NOMO-1 treated with DMSO at 0.1 percent for 48 hours (cell line): ENCODE results near the gene PIK3CD.

Experiments
- DNase-seq: peaks from one replicate; lab custom pipeline; 2025; ENCODE audit not compliant: unreplicated experiment; lab: John Stamatoyannopoulos, UW

Gene PIK3CD

DNA sequence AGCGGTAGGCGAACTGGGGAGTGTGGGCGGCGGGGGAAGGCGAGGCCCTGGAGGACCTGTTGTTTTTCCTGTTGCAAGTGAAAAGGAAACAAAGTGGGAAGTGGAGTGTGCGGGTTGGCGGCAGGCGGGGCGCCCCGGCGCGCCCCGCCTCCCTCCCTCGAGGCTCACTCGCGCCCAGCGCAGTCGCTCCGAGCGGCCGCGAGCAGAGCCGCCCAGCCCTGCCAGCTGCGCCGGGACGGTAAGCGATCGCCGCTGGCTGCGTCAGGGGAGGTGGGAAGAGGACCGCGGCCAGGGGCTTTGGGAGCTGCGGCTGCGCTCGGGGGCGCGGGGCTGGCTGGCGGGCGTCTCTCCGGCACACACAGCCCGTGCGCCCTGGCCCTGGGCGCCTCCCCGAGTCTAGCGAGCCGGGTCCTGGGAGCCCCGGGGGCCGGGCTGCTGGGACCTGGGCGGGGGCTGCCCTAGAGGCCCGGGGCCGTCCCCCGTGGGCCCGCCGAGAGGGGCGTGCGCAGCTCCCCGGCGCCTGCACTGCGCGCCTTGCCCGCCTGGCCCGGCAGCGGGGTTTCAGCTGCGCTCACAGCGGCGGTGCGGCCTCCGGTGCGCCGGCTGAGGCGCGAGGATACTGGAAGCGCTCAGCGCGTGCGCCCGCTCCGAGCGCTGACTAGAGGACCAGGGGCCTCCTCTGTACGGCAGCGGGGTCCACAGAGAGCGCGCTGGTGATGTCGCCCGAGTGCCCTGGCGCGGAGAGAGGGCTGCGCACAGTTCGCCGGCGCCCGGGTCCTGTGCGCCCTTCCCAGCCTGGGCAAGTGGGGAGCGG, at the start of gene PIK3CD:
Gene PIK3CD, plus strand, starts transcription at position 167 of the 814 bp plus-strand sequence. CDS start 58,725 bp downstream, outside the sequence.
- DNase-seq, result peak; percentile 37

DNA sequence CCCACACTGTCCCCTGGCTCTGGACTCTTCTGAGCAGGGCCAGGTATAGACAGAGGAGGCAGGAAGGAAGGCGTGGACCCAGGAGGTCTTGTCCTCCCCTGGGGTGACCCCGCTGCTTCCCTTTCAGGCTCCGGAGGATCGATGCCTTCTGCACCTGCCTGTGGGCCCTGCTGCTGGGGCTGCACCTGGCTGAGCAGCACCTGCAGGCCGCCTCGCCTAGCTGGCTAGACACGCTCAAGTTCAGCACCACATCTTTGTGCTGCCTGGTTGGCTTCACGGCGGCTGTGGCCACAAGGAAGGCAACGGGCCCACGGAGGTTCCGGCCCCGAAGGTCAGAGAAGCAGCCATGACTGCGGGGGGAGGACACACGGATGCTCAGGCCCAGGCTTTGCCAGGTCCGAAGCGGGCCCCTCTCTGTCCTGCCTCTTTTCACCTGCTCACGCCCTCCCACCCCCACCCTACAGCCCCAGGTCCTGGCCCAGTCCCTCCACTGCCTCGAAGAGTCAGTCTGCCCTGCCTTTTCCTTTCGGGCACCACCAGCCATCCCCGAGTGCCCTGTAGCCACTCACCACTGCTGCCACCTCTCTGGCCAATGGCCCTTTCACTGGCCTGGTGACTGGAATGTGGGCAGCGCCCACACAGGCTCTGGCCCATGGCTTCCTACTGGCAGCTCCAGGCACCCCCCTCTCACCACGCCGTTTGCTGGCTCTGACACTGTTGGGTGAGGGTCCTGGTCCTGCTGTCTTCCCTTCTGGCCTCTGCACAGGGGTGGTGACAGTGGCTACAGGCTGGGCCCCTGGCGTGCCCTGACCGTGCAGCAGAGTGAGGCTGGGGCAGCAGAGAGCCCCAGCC, 49.4 kb upstream of the PIK3CD start:
- DNase-seq, result no peak

DNA sequence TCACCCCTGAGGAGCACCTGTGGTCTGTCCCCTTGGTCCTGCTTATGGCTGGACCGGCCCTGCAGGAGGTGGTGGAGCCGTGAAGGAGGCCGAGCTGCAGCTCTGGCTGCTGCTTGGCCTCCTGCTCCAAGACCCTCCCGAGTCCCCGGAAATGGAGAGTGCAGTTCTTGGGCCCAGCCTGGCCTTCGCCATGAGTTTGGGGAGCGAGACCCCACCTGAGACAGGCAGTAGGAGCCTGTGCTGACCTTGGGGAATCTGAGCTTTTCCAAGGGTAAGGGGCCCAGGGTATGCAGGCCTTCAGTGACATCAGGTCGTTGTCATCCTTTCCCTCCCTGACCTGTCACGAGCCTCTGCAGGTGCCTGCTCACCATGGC, 48.8 kb upstream of the PIK3CD start:
- DNase-seq, result no peak

DNA sequence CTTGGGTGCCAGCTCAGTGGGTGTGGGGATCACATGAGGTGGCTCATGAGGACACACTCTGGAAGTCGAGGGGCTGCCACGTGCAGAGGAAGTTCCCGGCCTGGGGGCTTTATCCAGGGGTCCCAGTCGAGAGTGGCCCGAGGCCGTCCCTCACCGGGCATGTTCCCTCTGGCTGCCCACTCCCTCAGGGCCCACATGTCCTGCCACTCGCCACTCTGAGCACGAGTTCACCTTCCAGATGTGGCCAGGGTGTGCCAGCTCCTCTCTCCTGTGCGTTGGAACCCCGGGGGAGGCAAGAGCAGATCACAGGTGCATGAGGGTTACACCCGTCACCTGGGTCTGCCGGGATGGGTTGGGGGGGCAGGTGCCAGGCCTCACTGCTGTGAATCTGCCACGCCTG, 48.2 kb upstream of the PIK3CD start:
- DNase-seq, result no peak

DNA sequence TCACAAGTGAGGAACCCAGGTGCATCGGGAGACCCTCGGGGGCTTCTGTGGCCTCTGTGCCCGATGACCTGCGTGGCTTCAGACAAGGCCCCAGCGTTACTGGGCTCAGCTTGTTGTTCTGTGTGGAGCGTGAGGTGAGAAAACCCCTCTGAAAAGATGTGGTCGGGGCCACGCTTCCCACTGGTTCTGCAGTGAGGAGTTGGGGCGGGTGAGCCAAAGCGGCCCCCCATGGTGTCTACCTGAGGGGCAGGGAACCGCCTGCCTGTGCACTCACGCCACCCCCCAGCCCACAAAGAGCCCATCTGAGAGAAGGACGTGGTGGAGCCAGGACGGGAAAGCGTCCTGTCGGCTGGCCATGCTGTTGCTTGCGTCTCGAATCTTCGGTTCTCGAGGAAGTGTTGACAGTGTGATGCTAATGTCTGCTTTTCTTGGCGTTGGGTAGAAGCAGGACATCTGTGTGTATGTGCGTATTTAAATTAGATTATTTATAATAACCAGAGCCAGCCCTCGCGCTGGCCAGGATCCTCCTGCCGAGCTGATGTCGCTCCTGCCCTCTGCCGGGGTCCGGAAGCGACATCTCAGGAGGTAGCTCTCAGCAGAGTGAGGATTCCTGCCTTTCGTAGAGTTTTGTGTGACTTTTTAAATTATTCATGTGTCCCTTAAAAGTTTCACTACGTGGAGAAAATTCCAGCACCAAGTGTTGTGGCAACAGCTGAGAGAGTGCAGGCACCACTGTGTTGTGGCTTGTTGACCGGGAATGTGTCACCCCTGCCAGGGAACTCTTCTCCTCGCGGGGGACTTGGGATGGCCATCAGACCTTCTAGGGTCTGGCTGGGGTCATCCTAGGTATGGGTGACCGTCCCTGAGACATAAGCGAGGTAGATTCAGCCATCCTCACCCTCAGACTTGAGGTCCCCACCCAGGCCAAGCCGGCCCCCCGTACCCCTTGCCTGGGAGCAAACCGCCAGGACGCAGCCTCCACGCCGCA, 47.5 kb upstream of the PIK3CD start:
- no peak for DNase-seq

DNA sequence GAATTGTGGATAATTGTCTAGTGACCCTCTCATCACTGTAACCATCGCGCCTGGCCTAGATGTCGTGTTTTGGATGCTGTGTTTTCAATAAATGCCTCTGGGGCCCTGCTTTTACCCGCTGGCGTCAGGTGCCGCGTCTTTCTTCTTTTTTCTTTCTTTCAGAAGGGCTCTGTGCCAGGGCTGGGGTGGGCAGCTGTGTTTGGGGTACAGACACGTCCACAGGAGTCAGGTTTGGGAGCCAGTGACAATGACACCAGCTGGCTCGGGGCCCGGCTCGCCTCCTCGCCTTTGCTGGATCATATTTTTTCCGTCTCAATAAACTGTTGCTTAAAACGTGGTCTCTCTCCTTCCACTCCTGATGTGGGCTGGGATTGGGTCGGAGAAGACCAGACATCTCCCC, 46.7 kb upstream of the PIK3CD start:
- no peak for DNase-seq

DNA sequence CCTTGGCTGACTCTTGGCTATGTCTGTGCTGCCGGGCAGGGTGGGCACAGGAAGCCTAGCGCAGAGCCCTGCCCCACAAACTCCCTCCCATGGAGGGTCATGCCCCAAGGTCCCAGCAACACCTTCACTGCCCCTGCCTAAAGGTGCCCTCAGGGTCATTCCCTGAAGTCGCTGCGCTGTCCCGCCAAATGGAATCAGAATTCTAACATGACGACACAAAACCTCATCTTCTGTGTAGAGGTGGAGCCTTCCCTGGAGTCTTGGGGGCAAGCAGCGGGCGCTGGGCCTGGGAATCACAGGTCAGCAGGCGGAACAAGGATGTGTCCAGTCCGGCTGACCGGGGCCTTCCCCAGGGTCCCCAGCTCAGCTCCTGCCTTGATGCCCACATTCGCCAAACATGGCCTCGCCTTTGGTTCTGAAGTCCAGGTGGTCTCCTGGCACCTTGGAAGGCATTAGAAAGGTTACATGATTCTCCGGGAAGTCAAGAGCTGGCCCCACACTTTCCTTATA, 45.5 kb upstream of the PIK3CD start:
- DNase-seq, result no peak

DNA sequence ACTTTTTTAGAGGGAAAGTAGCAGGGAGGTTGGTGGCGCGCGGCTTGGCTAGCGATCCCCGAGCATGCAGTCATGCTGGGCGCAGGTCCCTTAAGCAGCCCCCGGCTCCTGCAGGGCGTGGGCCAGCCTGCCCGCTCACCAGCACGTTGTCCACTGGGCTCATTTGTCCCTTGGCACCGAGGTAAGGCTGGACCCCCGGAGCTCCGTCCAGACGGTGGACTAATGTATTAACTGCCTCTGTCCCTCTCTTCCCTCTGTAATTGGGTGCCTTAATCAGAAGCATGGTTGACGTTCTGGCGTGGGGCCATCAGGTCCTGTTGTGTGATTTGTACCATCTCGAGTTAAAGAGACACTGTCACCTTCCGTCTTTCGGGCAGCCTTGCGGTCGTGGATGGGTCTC, 45.1 kb upstream of the PIK3CD start:
- DNase-seq, result no peak

DNA sequence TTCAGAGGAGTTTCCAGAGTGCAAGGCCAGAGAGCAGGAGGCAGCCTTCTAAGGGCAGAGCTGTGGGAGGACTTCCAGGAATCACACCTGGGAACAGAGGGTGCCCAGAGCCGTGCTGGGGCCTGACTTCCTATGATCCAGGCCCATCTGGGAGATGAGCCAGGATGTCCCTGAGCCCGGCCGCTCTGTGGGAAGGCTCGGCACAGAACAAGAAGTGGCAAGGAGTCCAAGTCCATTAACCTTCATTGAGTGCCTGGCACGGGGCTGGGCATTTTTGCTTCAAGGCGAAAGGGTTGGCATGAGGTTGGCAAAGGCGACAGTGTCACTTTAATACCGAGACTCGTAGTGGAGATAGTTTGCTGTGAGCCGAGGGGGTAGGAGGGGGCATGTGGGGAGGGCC, 44.6 kb upstream of the PIK3CD start:
- DNase-seq, result no peak

DNA sequence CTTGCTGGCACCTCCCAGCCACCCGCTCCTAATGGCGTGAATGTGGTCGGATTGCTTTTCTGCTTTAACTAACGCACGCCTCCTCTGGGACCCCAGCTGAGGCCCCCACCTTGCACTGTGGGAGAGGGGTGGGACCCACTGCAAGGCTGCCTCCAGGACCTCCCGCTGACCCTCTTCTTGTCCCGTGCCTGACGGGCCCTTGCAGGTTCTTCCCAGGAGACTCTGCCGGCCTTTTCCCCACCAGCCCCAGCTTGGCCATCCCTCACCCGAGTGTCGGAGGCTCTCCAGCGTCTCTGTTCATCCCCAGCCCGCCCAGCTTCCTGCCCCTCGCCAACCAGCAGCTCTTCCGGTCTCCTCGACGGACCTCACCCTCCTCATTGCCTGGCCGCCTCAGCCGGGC, 44.2 kb upstream of the PIK3CD start:
- no peak for DNase-seq

DNA sequence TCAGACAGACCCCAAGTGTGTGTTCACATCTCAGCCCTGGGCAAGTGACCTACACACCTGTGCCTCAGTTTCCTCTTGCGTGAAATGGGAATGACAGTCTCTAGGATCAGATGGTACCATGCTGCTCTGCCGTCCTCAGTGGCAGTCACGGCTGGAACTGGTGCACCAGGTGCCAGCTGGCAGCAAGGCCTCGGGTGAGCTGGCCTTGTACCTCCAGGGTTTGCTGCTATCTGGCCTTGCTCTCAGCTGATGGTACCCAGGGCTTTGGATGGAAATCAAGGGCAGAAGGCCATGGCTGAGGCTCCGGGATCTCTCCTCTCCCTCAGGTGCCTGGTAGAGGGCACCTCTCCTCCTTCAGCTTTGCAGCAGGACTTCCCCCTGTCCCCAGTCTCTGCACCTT, 41.5 kb upstream of the PIK3CD start:
- no peak for DNase-seq

DNA sequence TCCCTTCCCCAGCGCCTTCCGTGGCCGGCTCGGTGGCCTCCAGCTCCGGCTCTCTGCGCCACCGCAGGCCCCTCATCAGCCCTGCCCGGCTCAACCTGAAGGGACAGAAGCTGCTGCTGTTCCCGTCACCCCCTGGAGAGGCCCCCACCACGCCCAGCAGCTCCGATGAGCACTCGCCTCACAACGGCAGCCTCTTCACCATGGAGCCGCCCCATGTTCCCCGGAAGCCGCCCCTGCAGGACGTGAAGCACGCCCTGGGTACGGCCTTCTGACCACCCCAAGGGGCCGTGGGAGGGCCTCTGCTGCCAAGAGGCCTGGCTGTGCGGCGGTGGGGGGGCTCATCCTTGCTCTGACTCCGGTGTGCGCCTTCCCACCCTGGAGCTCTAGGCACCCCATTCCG, 41.0 kb upstream of the PIK3CD start:
- no peak for DNase-seq

DNA sequence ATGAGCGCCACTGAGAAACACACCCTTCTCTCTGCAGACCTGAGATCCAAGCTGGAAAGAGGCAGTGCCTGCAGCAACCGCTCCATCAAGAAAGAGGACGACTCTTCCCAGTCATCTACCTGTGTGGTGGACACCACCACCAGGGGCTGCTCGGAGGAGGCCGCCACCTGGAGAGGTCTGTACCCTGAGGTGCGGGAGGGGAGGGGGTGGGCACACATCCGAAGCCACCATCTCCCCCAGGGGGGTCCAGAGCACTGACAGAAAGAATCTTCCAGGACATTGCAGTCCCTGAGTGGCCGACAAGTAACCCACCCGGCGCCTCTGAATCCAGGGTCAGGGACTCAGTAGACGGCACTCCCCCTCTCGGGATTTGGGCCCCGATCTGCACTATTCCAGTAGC, 39.8 kb upstream of the PIK3CD start:
- no peak for DNase-seq

DNA sequence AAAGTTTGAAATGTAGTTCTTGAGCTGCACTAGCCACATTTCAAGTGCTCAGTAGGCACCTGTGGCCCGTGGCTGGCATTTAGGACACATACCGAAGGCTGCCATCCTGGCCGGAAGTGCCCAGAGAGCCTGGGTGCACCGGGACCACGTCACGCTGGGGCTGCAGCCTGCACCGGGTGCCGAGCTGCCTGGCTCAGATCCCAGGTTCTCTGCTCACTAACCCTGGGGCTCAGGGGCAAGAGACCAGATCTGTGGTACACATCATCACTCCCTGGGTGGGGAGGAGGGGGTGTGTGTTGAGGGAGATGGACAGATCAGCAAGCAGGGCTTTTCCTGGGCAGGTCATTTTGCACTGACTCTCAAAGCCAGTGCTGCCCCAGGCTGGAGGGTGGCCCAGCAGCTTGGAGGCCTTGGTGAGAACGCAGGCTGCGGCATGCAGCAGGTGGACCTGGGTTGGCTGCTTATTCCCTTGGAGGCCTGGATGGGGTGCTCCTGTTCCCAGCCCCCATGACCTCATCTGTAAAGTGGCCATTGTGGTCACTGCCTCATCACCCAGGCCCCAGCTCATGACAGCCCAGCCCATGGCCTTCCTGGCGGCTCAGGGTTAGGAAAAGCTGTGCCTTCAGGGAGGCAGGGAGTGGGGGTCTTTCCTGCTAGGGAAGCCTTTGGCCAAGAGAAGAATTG, 39.2 kb upstream of the PIK3CD start:
- no peak for DNase-seq

DNA sequence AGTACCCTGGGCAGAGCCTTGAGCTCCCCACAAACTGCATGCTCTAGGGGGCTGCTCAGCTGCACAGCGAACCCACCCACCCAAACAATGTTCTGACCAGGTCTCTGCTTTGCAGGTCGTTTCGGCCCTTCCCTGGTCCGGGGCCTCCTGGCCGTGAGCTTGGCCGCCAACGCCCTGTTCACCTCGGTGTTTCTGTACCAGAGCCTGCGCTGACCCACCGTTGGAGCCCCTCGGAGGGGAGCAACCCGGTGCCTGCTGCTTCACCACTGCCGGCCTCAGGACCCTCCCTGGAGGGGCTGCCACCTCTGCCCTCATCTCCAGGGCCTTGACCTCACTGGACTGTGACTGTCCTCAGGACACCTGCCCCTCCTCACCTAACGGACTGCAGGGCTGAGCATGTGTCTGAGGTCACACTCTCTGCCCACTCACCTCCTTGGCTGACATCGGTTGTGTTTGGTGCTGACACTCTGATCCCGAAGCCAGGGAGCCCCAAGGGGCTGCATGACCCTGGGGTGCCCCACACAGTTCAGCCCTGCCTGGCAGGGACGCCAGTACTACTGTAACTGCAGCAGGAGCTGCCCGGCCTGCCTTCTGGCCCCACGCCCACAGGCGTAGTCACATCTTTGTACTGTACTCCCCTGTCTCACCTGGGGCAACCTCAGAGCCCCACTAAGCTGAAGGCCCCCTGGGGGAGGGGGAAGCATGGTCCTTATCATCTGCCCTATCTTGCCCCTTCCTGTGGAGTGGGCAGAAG, 38.5 kb upstream of the PIK3CD start:
- no peak for DNase-seq

DNA sequence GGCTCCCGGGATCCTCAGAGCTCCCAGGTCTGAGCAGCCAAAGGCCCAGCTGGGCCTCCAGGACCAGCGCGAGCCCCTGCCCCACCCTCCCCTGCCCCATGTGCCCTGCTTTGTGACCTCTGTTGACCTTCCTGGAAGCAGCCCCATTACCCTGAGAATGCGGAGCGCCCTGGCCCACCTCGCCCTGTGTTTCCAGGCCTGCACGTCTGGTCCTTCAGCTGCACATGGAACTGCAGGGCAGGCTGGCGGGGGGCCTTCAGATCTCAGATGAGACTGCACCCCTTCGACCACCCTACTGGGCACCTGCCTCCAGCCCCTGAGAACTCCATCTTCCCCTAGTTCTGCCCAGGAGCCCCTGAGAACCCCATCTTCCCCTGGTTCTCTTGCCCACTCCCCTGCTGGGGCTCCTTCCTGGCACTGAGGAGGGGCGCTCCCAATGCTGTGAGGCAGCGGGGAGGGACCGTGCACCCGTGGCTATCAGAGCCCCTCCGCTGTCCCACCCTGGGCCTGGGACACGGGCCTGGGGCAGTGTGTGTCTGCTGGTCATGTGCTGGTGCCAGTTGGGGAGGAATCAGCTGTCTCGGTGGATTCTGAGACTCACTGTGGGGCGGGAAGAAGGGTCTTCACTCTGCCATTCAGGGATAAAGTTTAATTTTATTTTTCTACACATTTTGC, 37.8 kb upstream of the PIK3CD start:
- DNase-seq, result no peak

DNA sequence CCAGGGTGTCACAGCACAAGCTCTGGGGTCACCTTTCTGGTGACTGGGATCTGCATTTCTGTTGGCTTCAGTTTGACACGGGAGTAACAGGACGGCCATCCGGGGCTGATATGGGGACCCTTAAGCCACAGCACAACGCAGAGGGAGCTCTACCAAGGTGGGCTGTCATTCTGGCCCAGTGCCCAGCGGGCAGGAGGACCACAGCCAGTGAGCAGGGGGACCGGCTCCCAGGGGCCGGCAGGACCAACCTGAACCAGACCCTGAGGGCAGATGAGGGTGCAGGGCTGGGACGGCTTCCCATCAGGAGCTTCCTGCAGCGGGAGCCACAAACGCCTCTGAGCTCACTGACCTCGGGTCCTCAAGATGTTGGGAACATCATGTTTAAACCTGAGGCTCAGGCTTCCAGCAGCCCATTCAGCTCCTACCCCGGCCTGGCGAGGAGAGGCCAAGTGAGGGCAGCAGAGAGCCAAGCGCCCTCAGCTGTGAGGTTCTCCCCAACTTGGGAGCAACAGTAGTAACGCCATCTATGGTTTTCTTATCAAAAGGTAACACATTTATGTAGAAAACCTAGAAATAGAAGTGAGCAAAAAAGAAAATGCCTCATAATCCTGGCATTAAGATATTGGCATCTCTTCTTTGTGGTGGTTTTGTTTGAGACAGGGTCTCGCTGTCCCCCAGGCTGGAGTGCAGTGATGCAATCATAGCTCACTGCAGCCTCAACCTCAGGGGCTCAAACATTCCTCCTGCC, 36.0 kb upstream of the PIK3CD start:
- peak; percentile 27 for DNase-seq

DNA sequence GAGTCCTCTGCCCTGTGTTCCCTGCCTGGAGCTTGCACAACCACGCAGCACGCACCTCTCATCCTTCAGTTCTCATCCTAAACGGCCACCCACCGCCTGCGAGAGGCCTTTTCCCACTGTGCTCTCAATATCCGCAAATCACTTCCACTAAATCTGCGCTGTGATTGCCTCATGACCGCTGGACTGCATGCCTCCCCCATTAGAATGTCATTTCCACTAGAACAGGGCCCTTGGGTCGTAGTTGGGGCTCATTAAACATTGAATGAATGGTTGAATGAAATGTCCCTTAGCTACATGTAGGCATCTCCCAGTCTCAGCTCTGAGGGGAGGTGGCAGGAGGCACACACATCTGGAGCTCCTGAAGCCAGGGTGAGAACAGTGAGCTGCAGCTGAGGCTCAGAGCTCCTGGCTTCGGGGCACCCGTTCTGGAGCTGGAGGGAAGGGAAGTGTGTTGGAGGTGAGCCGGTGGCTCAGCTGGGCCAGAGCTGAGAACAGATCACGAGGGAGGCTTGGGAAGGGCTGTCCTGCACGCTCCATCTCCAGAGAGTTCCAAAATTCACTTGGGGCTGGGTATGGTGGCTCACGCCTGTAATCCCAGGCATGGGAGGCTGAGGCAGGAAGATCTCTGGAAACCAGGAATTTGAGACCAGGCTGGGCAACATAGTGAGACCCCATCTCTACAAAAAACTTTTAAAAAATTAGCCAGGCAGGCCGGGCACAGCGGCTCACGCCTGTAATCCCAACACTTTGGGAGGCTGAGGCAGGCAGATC, 32.4 kb upstream of the PIK3CD start:
- DNase-seq, result no peak
